GM21360 (cell line): ENCODE measurements around the gene ROR2.

ENCODE experiments used
- ATAC-seq: cut with Tn5 transposase; IDR thresholded peaks from one replicate; pipeline ENCODE4 v1.9.1; 2021; ENCODE audit warnings: mild to moderate bottlenecking, moderate library complexity; ENCODE audit not compliant: unreplicated experiment

Gene ROR2

DNA sequence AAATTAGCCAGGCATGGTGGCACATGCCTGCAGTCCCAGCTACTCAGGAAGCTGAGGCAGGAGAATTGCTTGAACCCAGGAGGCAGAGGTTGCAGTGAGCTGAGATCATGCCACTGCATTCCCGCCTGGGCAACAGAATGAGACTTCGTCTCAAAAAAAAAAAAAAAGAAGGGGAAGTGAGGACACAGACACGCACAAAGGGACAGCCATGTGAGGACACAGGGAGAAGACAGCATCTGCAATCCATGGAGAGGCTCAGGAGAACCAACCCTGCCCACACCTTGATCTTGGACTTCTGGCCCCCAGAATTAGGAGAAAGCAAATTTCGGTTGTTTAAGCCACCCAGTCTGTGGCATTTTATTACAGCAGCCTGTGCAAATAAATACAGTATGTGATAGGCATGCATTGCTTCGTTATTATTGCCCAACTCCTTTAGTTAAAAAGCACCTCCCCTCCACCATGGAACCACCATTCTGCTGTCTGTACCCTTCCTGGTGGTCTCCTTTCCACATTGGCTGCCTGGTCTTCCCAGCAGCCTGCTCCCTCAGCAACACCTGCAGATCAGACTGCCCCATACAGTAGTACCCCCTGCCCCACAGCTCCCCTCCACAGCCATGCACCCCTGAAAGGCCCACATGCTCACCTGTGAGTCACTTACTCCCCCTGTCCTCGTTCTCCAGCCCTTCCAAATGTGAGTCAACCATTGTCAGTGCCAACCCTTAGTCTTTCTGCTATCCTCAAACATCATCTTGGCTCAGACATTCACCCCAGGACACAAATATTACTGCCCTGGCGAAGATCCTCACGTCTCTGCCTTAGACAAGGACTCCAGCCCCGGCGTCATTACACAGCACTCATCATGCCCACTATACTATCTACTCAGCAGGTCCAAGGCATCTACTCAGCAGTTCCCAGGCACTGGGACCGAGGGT lies 128.8 kb downstream of the ROR2 start:
- ATAC-seq: no peak

GRCh38 chr9:91820126-91820750 lies 129.8 kb downstream of the ROR2 start:
- ATAC-seq: no peak

DNA sequence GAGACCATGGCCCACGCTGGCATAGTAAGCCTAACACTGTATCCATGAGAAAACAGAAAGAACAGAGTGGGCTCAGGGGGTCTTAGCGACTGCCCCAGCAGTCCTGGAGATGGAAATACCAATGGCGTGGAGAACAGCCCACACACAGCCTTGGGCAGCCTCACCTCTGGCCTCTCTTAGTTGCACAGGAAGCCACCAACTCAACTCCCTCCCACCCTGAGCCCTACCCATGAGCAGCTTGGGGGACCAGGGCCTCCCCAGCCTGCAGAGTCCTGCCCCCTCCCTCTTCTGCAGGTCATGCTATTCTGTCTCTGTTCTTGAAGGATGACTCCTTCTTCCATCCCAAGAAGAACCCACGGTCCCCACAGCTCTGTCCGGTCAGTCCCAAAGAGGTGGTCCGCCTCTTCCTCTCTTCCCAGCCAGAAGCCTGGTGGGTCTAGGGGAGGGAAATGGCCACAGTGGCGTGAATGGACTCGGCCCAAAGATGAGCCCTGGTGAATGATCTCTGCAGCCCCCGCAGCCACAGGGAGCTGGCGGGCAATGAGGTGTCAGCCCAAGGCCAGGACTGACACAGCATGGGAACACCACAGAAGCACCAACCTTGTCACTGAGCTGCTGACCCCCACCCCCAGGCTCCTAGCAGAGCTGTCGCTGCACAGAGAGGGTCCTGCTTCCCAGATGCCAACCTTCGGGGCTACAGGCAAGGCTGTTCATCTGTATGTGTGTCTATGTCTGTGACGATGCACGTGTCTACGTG lies 131.2 kb downstream of the ROR2 start:
- no peak for ATAC-seq

DNA sequence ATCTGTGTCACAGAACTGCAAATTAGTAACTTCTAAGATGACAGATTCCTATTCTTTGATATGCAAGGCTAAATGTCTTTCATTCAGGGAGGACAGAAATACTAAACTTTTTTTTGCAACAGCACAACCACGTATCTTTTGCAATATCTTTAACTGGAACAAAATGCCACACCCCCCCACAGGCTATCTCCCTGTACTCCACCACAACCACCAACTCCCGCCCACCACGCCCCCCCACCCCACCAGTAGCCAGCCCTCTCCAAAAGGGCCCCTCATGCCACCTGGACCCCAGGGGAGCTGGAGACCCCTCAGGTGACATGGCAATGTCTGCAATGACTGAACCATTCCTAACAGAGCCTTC lies 131.8 kb downstream of the ROR2 start:
- no peak for ATAC-seq

DNA sequence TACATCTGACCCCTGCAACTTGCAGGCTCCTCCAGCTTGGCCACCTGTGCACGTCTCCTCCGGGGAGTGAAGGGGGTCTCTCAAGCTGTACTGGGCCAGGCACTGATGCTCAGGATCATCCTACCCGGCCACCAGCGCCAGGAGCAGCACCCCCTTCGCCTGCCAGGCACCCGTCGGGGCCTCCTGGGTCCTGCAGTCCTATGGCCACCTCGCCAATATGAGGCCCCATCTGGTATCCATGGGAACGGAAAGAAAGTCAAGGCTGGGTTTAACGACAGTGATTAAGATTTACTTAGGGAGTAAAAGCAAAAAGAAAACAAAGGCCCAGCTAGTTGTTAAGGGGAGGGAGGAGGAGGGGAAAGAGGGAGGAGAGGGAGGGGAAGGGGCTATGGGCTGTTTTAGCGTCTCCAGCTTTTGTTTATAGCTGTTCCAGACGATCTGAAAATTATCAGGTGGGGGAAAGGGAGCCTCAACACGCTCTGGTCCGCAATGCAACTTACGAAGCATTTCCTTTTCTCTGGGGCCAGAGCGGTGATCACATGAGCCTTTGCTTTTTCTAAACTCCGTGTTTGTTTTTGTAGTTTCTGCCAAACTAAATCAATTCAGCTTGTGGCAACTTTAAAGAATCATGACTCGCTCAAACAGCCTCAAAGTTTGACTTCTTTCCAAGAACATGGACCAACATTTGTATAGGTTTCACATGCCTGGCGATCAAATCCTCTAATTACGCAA lies 132.4 kb downstream of the ROR2 start:
- no peak for ATAC-seq

DNA sequence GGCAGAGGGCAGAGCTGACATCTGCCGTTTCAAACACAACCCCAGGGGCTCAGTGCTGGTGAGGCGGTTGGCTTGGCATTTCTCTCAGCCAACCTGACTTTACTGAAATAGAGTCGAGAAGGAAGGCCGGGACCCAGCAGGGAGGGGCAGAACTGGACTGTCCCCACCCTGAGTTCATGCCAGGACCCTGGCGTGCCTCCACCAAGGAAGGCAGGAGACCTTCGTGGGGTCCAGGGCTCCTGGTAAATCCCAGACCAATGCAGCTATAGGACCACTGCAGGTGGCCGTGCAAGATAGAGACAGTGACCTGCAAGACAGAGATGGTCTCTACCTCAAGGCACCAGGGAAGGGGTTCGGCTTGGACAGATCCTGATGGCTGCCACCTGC lies 132.9 kb downstream of the ROR2 start:
- no peak for ATAC-seq

DNA sequence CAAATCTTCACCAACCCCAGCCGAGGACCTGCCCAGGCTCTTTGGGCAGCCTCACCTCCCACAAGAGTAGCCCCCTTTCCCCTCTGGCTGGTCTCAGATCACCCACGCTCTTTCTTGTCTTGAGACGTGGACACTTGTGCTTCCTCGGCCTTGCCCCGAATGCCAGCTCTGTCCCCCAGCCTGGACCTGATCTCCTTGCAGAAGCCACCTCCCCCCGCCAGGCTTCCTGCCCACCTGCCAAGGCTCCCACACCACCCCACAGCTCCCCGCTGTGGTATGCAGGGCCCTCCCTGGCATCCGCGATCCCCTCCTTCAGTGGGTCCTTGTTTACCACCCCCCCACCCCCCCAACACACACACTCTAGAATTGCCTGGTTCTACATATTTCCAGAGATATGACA lies 133.7 kb downstream of the ROR2 start:
- ATAC-seq: no peak

DNA sequence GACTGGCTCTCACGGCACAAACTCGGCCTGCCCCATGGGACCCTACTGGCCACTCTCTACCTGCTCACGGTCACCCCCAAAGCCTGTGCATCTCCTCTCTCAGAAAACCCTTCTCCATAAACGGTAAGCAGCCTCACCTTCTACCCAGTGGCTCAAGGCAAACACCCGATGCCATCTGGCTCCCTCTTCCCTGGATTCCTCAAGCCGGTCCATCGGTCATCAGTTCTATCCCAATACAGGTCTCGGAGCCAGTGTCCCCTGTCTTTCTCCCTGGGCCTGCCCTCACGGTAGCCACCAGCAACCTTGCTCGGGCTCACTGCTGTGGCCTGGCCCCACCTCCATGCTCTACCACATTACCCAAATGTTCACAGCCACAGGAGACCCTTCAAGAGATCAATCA lies 134.1 kb downstream of the ROR2 start:
- ATAC-seq: no peak

DNA sequence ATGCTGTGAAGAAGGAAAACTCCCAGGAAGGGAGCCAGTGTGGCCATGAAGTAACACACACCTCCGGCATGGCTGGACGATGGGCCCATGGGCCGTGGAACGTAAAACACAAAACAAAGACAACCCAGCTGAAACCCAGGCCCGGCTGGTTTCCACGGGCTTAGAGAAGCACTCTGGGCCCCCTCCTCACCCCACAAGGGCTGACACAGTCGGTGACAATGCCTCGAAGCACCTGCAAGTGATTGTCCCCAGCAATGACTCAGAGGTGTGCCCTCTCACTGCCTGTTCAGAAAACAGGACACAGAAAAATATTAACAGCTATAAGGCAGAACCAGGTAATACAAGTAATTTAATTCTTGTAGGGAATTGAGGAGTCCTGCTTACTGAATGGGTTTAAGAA lies 135.3 kb downstream of the ROR2 start:
- no peak for ATAC-seq

DNA sequence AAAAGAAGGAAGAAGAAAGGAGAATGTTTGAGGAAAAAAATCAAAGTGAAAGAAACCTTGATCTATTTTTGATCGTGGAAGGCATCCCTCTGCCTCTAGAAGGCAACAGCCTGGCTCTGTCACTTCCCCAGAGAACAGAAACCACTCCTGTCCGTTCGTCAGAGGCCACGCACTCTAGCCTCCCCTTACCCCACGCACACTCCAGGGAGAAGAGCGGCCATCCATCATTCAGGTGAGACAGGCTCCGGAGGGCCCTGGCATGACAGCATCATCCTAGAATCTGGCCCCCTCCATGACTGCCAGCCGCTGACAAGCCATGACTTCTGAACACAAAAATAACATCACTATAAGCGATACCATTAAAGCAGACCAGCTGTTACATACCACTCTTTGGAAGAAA lies 135.8 kb downstream of the ROR2 start:
- ATAC-seq: no peak

DNA sequence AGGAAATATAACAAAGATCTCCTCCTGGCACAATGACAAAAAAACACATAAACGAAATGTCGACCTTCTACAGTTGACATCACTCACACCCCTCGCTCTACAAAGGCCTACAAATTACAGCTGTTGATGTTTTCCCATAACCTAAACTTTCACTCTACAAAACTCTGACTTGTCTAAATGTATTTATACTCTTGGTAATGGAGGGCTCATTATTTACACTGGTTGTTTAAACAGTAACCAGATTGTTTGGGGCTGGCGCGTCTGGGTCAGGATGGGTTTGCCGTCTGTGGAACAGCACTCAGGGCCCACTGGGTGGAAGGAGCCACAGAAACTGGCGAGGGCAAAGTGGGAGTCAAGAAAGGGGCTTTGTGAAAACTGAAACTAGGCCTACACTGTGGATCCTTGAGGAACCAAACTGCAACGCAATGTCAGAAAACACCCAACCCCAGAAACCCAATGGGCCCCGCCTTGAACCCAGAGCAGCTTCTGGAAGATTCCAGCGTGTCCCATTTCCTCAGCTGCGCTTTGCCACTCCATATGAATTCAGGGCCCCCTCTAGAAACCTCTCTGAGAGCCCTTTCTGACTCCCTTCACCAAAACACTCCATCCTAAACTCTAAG lies 136.7 kb downstream of the ROR2 start:
- no peak for ATAC-seq

- ATAC-seq: no peak
Measured at GRCh38 chr9:91812191-91812590, 137.8 kb downstream of the ROR2 start.

GRCh38 chr9:91811024-91811909 lies 138.8 kb downstream of the ROR2 start:
- ATAC-seq: no peak

DNA sequence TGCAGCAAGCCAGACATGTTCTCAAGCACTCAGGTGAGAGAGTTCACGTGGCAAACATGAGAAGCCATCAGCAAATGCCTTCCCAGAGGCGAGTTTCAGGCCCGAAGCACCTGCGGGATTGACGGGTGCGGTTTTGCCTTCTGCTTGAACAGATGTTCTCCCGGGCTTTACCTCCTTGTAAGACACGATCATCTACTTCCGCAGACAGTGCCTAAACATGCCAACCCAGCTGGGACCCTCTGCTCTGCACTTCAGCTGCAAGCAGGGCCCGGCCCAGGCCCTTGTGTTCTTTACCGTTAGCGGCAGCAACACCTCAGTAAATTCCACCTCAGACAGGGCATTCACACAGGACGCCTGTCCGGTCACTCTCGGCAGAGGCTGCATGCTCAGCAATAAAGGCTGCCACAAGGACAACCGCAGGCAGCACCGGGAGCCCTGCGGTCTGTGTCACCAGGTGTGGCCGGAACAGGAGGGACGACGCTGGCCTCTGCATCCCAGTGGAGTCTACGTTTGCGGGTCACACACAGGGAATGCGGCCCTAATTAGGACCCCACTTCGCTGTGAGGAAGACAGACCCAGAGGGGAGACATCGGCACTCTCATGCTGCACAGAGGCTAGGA lies 139.6 kb downstream of the ROR2 start:
- no peak for ATAC-seq

DNA sequence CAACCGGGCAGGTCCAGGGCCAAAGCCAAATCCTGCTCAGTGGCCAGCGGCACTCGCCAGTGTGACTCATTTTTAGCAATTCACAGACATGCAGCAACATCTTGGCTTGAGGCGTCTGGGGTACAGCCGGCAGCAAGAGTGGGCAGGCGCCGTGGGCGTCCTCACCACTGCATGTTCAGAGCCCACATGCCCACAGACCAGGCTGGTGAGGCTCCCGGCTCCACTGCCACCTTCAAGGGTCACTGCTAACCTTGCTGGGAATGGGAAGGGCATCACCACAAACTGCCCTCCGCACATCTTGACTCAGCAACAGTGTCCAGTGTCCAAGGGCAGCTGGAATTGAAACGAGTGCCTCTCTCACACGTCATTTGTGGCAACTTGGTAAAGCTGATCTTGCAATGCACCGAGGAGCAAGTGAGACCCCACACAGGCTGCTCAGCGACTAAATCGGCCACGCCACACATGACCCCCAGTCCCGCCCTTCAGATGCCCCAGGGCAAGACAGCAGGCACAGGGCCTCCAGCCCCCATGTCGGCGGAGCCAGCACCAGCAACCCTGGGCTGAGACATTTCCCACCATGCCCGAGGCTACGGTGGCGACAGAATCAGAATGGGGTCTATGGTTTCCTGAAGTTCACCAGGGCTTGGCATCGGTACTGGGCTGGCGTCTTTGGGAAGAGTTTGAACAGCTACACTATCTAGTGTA lies 140.3 kb downstream of the ROR2 start:
- ATAC-seq: no peak

DNA sequence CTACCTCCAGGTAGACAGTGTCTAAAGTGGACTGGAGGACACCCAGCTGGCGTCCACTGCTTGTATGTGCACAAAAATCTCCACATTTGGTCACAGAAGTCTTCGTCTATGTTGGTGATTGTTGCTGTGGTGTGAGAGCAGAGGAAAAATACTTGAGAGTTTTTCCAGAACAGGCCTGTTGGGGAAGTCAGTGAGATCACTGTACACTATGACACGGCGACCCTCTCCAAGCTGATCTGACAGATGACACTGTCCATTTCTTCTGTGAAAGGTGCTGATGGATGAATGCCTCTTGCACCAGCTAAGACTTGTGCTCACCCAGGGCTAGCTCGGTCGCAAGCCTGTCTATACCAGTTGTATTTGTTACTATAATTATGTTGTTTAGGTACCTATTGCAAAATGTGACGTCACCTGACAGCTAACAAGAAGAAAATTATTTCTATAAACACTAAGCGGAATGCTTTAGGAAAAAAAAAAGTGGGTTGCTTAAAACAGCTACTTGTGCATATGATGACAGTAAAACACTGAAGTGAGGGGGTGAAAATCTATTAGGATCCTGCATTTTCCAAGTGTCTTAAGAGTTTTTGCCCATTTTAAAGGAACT lies 142.3 kb downstream of the ROR2 start:
- no peak for ATAC-seq

DNA sequence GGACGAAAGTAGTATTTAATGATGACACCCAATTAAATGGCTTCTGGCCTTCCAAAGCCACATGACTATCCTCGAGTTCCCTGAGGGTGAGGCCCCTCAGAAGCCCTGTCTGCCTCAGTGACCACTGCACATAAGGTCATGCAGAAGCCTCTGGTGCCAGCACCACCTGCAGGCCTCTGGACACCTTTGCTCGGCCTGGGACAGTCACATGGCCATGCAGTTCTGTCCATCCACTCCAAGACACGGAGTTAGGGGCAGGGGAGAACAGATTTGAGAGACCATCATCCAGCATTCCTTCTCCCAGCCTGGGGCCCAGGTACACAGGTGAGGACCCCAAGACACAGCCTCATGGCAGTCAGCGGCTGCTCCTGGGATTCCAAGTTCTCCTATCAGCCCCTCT lies 145.0 kb downstream of the ROR2 start:
- ATAC-seq: no peak
